ENCODE results near the gene NKD1.
A peak's percentile ranks its signal among the peaks of the same experiment; 100 is the strongest.

The NKD1 gene

DNA sequence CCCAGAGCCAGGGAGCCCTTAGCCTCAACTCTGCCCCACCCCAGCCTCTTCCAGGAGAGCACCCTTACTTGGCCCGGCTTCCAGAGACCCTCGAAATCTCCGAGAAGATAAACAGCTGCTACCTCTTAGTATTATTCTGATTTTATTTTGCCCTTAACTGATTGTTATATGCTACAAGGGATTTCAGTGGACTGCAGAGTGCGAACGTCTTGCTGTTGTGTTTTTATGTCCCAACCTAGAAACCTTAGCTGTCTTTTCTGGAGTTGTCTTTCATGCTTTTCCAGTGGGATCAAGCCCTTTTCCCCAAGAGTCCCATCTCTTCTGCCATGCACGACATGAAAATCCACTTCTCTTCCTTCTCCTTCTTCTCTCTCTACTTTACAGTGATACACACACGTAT lies 85.9 kb downstream of the NKD1 start:
- no peak for DNase-seq

DNA sequence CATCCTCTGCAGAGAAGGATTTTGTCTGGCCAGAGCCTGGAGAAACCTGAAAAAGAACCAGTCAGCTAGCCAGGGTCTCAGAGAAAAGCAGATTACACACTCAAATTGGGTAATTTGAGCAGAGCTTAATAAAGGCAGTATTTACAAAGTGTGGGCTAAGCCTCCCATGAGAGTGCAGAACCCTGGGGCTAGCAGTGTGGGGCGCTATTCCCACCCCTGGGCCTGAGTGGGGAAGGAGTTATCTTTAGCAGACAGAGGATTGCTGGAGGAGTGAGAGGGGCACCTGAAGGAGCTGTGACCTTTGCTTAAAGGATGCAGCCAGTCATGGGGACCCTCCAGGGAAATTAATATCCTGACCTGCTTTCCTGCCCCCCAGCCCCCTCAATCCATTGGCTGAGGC lies 86.8 kb downstream of the NKD1 start:
- DNase-seq = no peak

DNA sequence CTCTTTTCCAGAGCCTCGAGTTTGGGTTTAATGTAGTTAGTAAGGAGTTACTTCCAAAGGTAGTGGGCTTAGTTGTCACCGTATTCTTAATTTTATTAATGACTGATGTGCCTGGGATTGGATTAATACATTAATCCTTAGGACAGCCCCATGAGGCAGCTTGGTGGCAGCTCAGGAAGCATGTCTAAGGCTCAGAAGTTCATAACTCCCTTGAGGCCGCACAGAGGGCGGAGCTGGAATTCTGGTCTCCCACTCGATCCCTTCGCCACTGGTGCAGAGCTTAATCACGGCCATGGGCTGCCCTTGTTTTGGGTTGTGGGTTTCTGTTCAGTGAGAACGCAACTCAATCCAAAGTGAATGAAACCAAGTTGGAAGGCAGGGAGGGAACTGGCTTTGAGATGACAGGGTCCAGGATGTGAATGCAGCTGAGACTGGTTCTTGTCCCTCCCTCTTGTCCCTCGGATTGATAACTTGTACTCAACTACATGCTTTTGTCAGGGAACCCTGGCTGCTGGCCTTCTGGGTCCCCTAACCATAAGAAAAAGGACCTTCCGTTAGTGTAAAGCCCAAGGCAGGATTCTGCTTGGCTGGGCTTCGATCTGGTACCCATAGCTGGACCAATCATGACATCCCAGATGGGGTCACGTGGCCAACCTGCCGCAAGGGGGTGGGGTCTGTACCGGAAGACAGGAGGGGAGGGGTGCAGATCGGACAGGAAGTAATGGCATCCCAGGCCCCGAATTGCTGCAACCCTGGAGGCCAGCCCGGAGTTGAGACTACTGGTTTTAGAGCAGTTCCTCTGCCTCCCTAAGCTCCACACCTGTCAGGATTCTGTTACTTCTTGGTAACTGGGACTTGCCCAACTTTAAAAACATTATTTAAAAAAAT lies 87.6 kb downstream of the NKD1 start:
- no peak for DNase-seq

DNA sequence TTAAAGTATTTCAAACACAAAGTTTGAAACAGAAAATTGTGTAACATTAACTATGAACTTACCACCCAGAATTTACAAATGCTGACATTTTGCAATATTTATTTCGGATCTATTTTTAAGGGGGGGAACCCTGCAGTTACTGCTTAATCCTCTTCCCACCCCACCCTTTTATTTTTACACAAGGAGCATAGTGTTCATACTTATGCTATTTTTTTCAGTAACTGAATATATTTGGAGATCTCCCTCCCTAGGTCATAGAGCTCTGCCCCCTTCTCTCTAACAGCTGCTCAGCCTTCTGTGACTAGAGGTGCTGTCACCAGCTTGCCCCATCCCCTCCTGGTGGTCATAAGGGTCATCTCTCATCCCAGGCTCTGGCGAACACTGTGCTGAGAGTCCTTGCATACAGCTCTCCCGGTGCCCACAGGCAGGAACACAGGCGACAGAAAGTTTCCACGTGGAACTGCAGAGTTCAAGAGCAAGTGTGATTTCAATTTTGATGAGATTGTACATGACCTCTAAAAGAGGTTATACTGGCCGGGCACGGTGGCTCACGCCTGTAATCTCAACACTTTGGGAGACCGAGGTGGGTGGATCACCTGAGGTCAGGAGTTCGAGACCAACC lies 88.7 kb downstream of the NKD1 start:
- DNase-seq = no peak

DNA sequence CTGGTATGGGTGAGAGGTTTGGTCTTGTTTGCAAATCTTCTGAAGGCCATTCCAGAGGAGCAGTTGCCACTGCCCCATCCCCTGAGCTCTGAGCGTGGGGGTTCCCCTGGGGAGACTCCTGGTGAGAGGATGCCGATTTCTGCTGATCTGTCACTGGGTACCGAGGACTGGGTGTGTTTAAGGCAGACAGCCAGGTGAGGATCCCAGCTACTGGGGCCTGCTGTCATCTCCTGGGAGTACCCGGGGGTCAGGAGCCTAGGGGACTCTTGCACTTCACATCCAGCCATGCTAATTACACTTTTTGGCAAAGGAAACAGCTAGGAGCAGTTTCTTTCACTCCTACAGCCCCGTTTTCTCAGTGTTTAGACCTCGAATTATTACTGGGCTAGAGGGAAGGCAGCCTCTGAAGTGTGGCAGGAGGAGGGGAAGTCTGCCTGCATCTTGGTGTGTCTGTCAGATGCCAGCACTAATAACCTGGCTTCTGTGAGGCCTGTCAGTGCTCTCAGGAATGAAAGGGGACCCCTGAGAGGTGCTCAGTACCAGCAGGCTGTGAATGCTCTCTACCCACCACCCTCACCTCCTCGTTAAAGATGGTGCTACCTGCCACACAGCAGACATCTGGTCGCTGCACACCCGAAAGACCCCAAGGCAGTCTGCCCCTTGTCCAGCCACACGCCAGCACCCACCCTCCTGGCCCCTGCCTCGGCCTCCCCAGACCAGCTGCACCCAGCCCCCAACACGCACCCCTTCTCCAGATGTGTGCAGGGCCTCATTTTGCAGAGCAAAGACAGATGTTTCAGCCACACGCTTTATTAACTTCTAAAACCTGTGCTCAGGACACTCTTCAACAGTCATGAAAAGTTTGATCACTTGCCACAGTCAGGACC lies 89.8 kb downstream of the NKD1 start:
- no peak for DNase-seq

DNA sequence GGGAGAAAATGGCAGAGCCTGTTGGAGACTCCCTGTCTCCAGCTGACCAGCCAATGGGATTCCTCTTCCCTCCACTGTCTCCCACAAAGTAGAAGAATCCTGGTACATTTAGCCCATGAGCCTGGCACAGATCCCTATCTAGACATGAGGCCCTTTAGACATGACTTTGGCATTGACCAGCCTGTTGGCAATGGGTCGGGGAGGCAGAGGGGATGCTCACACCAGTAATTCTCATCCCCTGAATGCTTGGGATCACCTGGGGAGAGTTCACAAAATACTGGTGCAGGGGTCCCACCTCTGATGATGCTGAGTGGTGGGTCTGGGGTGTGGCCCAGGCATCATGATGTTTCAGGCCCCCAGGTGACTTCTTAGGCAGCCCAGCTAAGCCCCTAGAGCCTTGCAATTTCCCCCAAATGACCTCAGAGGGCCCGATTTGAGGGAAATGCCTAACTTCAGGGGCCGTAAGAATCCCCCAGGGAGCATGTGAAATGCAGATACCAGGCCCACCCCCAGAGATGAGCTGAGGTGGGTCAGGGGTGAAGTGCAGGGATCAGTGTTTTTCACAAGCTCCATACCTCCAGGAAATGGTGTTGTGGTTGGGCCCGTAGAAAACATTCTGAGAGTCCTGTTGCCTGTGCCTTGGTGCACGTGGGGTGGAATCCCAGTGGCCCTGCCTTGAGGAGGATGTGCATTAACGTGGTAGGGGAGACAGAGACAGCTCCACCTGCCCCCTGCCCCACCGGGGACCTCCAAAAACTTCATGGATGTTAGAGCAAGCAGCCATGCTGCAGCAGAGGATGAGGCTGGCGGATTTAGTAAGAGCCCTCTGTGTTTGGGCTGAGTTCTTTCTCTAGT lies 90.8 kb downstream of the NKD1 start:
- DNase-seq = no peak

DNA sequence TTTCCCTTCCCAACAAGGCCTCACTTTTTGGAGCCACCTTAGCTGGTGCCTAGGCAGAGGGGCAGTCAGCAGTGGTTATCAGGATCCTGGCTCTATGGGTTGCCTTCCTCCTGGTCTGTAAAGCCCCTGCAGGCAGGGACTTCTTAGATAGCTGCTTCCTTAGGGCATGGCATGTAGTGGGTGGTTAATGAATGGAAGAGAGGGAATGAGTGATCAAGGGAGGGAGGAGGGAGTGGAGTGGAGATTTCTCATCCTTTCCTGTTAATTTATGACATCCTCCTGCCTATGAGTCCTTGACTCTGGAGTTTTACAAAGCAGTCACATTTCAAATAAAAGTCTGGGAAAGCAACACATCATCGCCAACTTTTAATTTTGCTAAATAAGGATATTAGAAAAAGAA lies 92.2 kb downstream of the NKD1 start:
- no peak for DNase-seq

DNA sequence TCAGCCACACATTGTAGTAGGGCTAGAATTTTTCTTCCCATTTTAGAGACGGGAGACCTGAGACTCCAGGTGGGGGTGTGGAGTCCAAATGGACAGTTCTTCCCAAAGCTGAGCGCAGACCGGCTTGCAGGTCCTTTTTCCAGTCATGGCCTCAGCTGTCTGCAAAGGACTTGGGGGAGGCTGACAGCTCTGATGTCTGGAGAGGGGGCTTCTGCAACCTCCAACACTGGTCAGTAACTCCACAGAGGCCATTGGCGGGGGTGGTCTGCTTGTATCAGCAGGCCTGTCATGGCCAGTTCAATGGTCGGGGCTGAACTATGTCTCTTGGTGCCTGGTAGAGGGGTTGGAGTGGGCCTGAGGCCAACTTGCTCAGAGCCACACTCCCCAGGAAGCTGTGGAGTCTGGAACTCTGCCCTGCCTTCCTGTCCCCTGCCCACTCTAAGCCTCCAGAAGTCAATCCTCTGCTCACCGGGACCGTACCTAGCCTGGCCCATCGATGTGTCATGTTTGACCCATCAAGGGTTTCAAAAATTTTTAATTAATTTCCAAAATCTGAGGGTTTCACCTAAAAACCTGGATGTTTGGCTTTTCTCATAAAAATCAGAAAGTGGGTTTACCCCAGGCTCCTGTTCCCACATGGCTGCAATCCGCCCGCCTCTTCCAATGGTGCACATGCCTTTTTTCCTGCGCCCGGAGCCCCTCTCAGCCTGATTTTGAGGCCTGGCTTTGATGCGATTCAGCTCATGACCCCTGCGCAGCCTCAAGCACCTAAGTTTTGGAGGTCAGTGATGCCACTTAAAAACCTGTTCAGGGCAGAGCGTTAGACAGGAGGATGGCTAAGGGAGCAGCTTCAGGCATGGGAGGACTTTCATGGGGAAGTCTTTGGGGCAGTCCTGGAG lies 93.0 kb downstream of the NKD1 start:
- no peak for DNase-seq

DNA sequence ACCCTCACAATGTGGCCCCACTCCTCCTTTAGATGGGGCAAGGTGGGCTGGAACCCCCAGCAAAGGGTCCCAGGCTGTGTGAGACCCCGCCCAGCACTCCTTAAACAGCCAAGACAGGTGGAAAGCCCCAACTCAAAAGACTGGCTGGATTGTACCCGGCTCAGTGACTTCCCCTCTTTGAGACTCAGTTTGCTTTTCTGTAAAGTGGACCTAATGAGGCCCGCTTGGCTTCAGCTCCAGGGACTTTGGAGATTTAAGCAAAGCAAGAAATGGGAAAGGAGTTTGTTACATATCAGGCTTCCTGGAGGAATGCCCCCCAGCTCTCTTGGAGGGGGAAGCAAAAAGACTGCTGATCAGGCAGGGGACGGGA lies 93.6 kb downstream of the NKD1 start:
- DNase-seq = no peak

DNA sequence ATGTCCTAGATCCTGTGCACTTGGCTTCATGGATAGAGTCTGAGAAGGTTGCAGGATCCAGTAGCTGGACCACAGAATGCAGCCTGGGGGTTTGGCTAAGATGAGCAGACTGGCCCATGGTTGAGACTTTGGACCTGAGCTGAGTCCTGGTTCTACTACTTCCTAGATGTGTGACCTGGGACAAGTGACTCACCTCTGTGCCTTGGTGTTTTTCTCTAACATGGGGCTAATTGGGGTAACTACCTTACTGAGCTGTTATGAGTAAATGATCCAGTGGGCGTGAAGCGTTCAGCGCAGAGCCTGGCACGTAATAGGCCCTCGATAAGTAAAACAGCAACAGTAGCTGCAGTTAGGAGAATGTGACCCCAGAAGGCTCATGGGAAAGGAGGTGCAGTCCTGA lies 94.2 kb downstream of the NKD1 start:
- DNase-seq = no peak

DNA sequence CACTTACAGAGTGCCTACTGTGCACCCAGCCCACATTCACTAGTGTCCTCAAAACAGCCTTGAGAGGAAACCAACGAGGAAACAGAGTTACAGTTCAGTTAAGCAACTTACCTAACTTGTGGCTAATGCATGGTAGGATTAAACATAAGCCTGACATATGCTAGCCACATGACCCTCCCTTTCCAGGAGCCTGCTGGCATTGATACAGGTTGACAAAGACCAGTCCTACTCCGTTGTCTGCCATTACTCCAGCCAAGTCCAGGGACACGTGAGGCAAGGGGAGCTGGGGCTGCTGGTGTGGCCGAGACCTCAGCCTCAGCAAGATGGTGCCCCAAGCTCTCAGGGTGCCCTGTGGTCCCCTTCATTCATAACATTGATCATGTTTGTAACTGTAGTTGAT lies 95.0 kb downstream of the NKD1 start:
- no peak for DNase-seq

DNA sequence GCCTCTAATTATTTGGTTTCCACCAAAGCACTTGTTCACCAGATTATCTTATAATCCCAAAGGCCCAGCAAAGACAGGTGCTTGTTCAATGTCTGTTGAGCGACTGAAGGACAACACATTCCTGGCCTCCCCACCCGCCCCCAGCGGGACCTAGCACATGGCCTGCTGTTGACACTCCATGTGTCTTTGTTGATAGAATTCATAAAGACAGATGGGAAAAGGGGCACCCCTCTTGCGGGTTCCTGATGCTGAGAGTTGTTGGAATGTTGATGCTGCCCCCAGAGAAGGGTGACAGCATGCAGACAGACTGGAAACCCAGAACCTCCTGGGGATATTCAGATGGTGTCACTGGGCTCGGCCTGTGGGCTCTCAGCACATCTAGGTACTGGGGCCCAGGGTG lies 96.0 kb downstream of the NKD1 start:
- DNase-seq = no peak

DNA sequence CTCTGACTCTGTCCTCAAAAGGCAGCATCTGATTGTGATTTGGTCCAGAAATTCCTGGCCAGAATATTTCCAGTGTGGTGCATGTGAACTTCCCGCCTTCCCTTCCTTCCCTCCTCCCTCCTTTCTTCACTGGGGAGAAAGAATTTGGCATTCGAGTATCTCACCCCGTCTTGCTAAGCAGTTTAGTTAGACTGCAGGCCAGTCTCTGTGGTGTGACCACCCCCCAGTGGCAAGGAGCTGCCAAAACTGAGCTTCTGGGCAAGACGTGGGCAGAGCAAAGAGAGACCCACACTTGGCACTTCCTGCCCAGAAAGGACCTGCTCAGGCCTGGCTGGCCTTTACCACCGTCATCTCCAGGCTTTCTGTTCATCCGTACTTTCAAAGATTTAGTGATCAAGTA lies 96.5 kb downstream of the NKD1 start:
- DNase-seq = peak in 1 of 2 donors; percentile 40

DNA sequence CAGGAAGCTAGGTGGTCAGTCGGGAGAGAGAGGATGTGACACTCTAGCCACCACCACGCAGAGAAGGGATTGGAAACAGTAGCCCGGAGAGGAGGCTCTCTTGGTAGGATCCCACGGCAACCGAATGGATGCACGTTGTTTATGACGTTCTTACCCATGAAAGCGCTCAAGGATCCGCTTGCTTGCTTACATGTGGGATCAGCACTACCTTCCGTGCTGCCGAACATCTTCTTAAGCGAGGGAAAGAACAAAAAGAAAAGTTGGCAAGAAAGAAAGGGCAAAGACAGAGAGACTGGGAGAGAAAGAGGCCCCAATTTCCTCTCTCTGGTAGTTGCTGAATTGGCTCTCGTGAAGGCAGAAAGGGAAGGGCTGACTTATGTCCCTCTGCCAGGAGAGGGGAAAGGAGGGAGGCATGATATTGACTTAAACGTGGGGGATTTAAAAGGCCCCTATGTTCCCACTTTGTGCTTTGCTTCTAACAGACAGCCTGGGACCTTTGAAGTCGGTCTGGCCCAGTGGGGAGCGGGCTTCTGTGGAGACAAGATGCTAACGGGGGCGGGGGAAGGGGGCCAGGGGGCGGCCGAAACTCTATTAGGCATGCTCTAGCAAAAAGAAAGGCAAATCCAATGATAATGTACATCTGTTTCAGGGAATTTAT lies 97.5 kb downstream of the NKD1 start:
- no peak for DNase-seq

DNA sequence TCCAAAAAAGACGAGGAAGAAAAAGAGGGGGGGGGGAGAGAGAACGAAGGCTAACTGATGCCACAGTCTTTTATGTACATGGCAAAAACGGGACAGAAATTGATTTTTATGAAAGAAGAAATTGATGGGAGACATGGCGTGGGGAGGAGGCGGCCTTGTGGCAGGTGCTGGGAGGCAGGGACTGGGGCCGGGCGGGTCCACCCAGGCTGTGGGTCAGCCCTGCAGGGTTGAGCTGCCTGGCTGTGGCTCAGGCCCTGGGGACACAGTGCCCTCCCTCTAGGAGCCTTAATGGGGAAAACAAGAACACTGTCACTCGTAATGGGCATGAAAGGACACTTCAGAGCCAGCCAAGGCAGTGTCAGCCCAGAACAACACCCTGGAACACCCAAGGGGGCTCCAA lies 98.1 kb downstream of the NKD1 start:
- DNase-seq = no peak

DNA sequence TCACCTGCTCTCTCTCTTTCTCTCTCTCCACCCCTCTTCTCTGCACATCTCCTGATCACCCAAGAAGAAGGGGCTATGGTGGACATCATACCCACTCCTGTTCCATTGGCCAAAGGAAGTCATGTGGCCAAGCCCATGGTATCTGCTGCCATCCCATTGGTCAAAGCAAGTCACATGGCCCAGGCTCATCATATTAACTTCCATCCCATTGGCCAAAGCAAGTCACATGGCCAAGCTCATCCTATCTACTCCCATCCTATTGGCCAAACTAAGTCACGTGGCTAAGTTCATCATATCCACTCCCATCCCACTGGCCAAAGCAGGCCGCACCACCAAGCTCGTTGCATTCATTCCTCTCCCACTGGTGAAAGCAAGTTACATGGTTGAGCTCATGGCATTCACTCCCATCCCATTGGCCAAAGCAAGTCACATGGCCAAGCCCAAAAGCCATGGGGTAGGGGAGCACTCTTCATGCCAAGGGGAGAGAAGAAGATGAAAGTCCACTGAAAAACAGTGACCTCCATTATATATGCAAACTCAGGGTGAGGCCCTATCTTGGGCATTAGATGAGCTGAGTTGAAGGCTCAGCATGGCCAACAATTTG lies 103.7 kb downstream of the NKD1 start:
- DNase-seq = no peak

DNA sequence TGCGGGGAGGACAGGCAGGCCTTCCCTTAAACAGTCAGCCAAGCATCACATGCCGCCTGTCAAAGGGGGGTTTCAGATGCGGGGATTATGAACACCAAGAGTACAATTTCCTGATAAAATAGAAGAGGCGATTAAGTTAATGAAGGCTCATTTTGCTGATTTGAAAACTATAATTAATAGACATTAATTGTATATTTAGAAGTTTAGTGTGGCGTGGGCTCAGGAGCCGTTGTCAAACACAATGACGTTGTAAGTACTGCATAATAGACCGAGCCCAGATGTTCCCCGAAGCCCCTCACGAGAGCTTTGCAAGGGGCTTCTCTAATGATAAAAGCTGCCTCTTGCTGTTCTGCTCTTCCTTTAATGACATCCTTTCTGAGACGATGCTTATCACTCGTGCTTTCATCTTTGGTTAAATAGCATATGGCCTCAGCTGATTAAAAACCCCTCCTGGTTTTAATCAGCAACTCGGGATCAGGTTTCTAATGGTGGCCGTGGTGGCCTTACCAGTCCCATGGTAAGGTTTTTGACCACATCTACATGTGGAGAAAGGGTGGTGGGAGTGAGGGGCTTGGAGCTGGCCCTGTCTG lies 104.7 kb downstream of the NKD1 start:
- no peak for DNase-seq

DNA sequence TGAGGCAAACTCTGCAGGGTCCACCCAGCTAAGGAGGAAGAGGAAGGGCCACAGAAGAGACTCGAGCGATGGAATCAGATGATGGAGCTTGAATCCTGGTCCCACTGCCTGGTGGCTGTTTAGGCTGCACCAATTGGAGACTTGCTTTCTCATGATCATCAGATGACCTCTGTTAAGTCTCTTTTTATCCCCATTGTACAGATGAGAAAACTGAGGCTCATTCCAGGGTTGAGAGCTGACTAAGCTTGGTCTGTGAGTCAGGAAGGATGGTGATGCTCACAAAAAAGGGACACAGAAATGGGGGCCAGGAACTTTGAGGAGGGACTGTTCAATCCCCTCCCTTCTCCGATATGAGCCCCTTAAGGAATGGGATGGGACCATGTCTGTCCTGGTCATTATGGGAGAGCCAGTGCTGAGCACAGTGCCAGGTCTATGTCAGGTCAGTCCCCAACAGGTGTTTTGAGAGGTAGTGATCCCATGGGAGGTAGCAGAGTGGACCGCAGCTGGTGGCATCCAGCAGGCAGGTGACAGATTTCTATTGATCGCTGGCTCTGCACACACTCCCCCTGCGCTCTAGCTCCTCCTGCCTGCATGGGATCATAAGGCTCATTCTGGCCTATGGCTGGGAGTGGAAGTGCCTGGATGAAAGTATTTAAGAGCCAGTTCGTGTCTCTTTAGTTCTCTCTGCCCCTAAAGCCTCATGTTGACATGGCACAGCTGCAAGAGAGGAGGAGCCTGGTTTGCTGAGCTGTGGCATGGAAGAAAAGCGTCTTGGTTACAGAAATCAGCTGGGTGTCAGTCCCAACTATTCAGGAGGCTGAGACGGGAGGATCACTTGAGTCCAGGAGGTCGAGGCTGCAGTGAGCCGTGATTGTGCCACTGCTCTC lies 105.7 kb downstream of the NKD1 start:
- no peak for DNase-seq

DNA sequence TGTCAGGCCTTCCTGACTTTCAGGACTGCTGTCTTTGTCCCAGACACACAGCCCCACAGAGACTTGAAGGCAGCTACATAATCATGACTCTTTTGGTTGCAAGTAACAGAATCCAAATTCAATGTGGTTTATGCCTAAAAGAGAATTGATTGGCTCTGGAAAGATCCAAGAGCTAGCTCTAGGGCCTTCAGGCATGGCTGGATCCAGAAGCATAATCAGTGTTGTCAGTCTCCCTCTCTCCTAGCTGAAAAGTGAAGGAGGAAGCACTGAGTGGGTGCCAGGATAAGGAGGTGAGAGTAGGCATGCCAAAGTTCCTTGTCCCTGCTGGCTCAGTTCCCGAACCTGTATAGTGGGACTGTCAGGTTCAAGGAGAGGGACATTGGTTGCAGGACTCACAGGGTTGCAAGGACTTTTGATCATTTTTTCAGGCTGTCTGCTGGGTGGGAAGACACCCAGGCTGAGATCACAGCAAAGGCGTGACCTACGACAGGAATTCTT lies 107.4 kb downstream of the NKD1 start:
- no peak for DNase-seq
